GM23338 (cell line): ENCODE data around the gene IL22RA1. TPM values are rescaled to one million over a fixed set of nuclear protein-coding genes. Genes with fewer than 3 reads are reported as not detected.

Experiments used
- ATAC-seq: fragments of 200-7000 bp; cut with Tn5 transposase; 3 replicates; pipeline ENCODE4 v1.9.1; 2020
- DNase-seq: peaks from one replicate; pipeline ENCODE4 v3.0.0-alpha.2; 2015; ENCODE audit warnings: low spot score
- H2AFZ ChIP-seq: fragments of 200-600 bp; sonication (generic); 2 replicates; pipeline ENCODE4 v1.8.0; 2016; ENCODE audit warnings: antibody characterized with exemption, mild to moderate bottlenecking, moderate library complexity
- H3F3A ChIP-seq: fragments of 200-600 bp; sonication (generic); replicated peaks from 2 replicates; pipeline ENCODE4 v1.8.0; 2017; ENCODE audit warnings: antibody characterized with exemption, mixed run types, low read depth
- H3K27ac ChIP-seq: fragments of 200-600 bp; sonication (generic); 2 replicates; pipeline ENCODE4 v1.6.1; 2016; ENCODE audit warnings: low read depth
- H3K27me3 ChIP-seq: fragments of 200-600 bp; sonication (generic); 2 replicates; pipeline ENCODE4 v1.8.0; 2016; ENCODE audit warnings: mild to moderate bottlenecking, mixed run types, moderate library complexity; ENCODE audit not compliant: insufficient read depth
- H3K36me3 ChIP-seq: fragments of 200-600 bp; sonication (generic); 2 replicates; pipeline ENCODE4 v1.8.0; 2016; ENCODE audit warnings: mild to moderate bottlenecking; ENCODE audit not compliant: insufficient read depth
- H3K4me1 ChIP-seq: fragments of 200-600 bp; sonication (generic); 2 replicates; pipeline ENCODE4 v1.8.0; 2016; ENCODE audit warnings: mild to moderate bottlenecking, moderate library complexity; ENCODE audit not compliant: insufficient read depth
- H3K4me2 ChIP-seq: fragments of 200-600 bp; sonication (generic); 2 replicates; pipeline ENCODE4 v1.7.1; 2017; ENCODE audit warnings: mixed run types
- H3K4me3 ChIP-seq: fragments of 200-600 bp; sonication (generic); 2 replicates; pipeline ENCODE4 v1.6.1; 2016; ENCODE audit warnings: mixed run types
- H3K79me2 ChIP-seq: fragments of 200-600 bp; sonication (generic); replicated peaks from 2 replicates; pipeline ENCODE4 v1.8.0; 2017; ENCODE audit warnings: mild to moderate bottlenecking; ENCODE audit not compliant: insufficient read depth
- H3K9me2 ChIP-seq: fragments of 200-600 bp; sonication (generic); 2 replicates; pipeline ENCODE4 v1.8.0; 2017; ENCODE audit not compliant: insufficient read depth
- H4K20me1 ChIP-seq: fragments of 200-600 bp; sonication (generic); replicated peaks from 2 replicates; pipeline ENCODE4 v1.8.0; 2017; ENCODE audit warnings: mild to moderate bottlenecking; ENCODE audit not compliant: insufficient read depth
- H3K27ac Mint-ChIP-seq: 2 replicates; pipeline ENCODE4 v1.8.0; 2020; ENCODE audit warnings: inconsistent platforms, mild to moderate bottlenecking, moderate library complexity, mixed read lengths
- H3K27me3 Mint-ChIP-seq: 3 replicates; pipeline ENCODE4 v1.8.0; 2022; ENCODE audit warnings: low read depth, mild to moderate bottlenecking, moderate library complexity, mixed read lengths, inconsistent platforms; ENCODE audit not compliant: insufficient read depth, poor library complexity
- H3K36me3 Mint-ChIP-seq: 3 replicates; pipeline ENCODE4 v1.8.0; 2021; ENCODE audit warnings: low read depth, mild to moderate bottlenecking, inconsistent platforms, moderate library complexity, mixed read lengths
- H3K4me1 Mint-ChIP-seq: 3 replicates; pipeline ENCODE4 v1.8.0; 2020; ENCODE audit warnings: mild to moderate bottlenecking, inconsistent platforms, mixed read lengths
- H3K4me3 Mint-ChIP-seq: 3 replicates; pipeline ENCODE4 v1.8.0; 2021; ENCODE audit warnings: moderate library complexity, mild to moderate bottlenecking, inconsistent platforms, mixed read lengths
- H3K9me3 Mint-ChIP-seq: 3 replicates; pipeline ENCODE4 v1.8.0; 2020; ENCODE audit warnings: moderate library complexity, mild to moderate bottlenecking, inconsistent platforms, mixed read lengths
- CREB1 ChIP-seq: fragments of 250-450 bp; sonication (Bioruptor Pico); IDR thresholded peaks from 2 replicates; pipeline ENCODE4 v1.5.0; 2020; ENCODE audit warnings: low read depth, mild to moderate bottlenecking, moderate library complexity
- EZH2phosphoT487 ChIP-seq: fragments of 200-600 bp; sonication (generic); IDR thresholded peaks from one replicate; pipeline ENCODE4 v1.8.1; 2018; ENCODE audit warnings: antibody characterized with exemption; ENCODE audit not compliant: unreplicated experiment
- REST ChIP-seq: IDR thresholded peaks from one replicate; pipeline ENCODE4 v1.6.1; 2018; ENCODE audit warnings: antibody characterized with exemption; ENCODE audit not compliant: unreplicated experiment
- ZNF114 ChIP-seq: fragments of 250-450 bp; sonication (Bioruptor Pico); IDR thresholded peaks from 2 replicates; pipeline ENCODE4 v1.5.0; 2020; ENCODE audit warnings: mild to moderate bottlenecking, moderate library complexity
- polyA plus RNA-seq: library from polyadenylated mRNA; unstranded; fragments of >200 nt; fragmentation: Nextera tagmentation; extraction: Ambion mirVana; gene quantifications from 2 replicates; pipeline ENCODE4 v1.2.1, GENCODE V29; 2016
- total RNA-seq: library from RNA; depleted of rRNA; stranded (reverse); fragments of >200 nt; shearing (Covaris generic); gene quantifications from 2 replicates; pipeline ENCODE4 v1.2.3, GENCODE V29; 2014
- TF ChIP-seq, protein P1 (sequence below): IDR thresholded peaks from 2 replicates; pipeline ENCODE4 v1.6.1; 2016; ENCODE audit warnings: antibody characterized with exemption
- TF ChIP-seq, protein P2 (sequence below), 2 experiments: fragments of 200-600 bp in 1 of 2; sonication (generic) in 1 of 2; conservative IDR thresholded peaks; 2 replicates each; pipeline versions ENCODE4 v1.5.1 to v1.6.1; 2016 to 2017; ENCODE audit warnings: antibody characterized with exemption in 2 of 2, low read depth in 2 of 2, mild to moderate bottlenecking in 2 of 2, moderate library complexity in 1 of 2
- TF ChIP-seq, protein P3 (sequence below): fragments of 250-450 bp; sonication (Bioruptor Pico); IDR thresholded peaks from 2 replicates; pipeline ENCODE4 v1.5.0; 2020; ENCODE audit warnings: mild to moderate bottlenecking, moderate library complexity

Gene IL22RA1
- total and polyA plus RNA-seq, 2 experiments from 2014 or later, result 0.11 to 0.28 TPM

GRCh38 chr1:24081190-24081589 lies 61.8 kb downstream of the IL22RA1 start:
- Histone ChIP-seq H3K27me3 (no peaks in the 10 kb centered on the region), H3K4me1 (peaks cover 10% of the 10 kb centered on the region; the same call in 1 of the 2 replicates), H2AFZ (no peak overlapping the region), H4K20me1 (no peaks in the 10 kb centered on the region), H3K36me3 (no peaks in the 10 kb centered on the region), H3F3A (no peaks in the 10 kb centered on the region), H3K79me2 (no peaks in the 10 kb centered on the region), H3K4me3 (no peak overlapping the region), H3K9me2 (no peaks in the 10 kb centered on the region), H3K4me2 (no peak overlapping the region), H3K27ac (no peak overlapping the region)
- no peak for DNase-seq
- no peak overlapping the region for H3K4me3 Mint-ChIP-seq
- TF ChIP-seq, protein P1, sequence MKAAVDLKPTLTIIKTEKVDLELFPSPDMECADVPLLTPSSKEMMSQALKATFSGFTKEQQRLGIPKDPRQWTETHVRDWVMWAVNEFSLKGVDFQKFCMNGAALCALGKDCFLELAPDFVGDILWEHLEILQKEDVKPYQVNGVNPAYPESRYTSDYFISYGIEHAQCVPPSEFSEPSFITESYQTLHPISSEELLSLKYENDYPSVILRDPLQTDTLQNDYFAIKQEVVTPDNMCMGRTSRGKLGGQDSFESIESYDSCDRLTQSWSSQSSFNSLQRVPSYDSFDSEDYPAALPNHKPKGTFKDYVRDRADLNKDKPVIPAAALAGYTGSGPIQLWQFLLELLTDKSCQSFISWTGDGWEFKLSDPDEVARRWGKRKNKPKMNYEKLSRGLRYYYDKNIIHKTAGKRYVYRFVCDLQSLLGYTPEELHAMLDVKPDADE, result no peak
- TF ChIP-seq, protein P2, sequence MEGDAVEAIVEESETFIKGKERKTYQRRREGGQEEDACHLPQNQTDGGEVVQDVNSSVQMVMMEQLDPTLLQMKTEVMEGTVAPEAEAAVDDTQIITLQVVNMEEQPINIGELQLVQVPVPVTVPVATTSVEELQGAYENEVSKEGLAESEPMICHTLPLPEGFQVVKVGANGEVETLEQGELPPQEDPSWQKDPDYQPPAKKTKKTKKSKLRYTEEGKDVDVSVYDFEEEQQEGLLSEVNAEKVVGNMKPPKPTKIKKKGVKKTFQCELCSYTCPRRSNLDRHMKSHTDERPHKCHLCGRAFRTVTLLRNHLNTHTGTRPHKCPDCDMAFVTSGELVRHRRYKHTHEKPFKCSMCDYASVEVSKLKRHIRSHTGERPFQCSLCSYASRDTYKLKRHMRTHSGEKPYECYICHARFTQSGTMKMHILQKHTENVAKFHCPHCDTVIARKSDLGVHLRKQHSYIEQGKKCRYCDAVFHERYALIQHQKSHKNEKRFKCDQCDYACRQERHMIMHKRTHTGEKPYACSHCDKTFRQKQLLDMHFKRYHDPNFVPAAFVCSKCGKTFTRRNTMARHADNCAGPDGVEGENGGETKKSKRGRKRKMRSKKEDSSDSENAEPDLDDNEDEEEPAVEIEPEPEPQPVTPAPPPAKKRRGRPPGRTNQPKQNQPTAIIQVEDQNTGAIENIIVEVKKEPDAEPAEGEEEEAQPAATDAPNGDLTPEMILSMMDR (conservative IDR thresholded peaks at IDR 0.05; ENCODE audit: low read depth in 2 of 2), result no peak
- TF ChIP-seq, protein P3, sequence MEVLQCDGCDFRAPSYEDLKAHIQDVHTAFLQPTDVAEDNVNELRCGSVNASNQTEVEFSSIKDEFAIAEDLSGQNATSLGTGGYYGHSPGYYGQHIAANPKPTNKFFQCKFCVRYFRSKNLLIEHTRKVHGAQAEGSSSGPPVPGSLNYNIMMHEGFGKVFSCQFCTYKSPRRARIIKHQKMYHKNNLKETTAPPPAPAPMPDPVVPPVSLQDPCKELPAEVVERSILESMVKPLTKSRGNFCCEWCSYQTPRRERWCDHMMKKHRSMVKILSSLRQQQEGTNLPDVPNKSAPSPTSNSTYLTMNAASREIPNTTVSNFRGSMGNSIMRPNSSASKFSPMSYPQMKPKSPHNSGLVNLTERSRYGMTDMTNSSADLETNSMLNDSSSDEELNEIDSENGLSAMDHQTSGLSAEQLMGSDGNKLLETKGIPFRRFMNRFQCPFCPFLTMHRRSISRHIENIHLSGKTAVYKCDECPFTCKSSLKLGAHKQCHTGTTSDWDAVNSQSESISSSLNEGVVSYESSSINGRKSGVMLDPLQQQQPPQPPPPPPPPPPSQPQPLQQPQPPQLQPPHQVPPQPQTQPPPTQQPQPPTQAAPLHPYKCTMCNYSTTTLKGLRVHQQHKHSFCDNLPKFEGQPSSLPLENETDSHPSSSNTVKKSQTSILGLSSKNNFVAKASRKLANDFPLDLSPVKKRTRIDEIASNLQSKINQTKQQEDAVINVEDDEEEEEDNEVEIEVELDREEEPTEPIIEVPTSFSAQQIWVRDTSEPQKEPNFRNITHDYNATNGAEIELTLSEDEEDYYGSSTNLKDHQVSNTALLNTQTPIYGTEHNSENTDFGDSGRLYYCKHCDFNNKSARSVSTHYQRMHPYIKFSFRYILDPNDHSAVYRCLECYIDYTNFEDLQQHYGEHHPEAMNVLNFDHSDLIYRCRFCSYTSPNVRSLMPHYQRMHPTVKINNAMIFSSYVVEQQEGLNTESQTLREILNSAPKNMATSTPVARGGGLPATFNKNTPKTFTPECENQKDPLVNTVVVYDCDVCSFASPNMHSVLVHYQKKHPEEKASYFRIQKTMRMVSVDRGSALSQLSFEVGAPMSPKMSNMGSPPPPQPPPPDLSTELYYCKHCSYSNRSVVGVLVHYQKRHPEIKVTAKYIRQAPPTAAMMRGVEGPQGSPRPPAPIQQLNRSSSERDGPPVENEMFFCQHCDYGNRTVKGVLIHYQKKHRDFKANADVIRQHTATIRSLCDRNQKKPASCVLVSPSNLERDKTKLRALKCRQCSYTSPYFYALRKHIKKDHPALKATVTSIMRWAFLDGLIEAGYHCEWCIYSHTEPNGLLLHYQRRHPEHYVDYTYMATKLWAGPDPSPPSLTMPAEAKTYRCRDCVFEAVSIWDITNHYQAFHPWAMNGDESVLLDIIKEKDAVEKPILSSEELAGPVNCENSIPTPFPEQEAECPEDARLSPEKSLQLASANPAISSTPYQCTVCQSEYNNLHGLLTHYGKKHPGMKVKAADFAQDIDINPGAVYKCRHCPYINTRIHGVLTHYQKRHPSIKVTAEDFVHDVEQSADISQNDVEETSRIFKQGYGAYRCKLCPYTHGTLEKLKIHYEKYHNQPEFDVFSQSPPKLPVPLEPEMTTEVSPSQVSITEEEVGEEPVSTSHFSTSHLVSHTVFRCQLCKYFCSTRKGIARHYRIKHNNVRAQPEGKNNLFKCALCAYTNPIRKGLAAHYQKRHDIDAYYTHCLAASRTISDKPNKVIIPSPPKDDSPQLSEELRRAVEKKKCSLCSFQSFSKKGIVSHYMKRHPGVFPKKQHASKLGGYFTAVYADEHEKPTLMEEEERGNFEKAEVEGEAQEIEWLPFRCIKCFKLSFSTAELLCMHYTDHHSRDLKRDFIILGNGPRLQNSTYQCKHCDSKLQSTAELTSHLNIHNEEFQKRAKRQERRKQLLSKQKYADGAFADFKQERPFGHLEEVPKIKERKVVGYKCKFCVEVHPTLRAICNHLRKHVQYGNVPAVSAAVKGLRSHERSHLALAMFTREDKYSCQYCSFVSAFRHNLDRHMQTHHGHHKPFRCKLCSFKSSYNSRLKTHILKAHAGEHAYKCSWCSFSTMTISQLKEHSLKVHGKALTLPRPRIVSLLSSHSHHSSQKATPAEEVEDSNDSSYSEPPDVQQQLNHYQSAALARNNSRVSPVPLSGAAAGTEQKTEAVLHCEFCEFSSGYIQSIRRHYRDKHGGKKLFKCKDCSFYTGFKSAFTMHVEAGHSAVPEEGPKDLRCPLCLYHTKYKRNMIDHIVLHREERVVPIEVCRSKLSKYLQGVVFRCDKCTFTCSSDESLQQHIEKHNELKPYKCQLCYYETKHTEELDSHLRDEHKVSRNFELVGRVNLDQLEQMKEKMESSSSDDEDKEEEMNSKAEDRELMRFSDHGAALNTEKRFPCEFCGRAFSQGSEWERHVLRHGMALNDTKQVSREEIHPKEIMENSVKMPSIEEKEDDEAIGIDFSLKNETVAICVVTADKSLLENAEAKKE (CRISPR knock-in tag), result no peak
- TF ChIP-seq ZNF114 (no peak), EZH2phosphoT487 (no peak), CREB1 (CRISPR knock-in tag) (no peak), REST (no peak)
- no peak for ATAC-seq
- no peaks in the 10 kb centered on the region for H3K36me3 Mint-ChIP-seq
- H3K4me1 Mint-ChIP-seq, result peaks cover 15% of the 10 kb centered on the region
- H3K27ac Mint-ChIP-seq, result no peak overlapping the region
- no peaks in the 10 kb centered on the region for H3K9me3 Mint-ChIP-seq
- H3K27me3 Mint-ChIP-seq, result peaks cover 8% of the 10 kb centered on the region
